Renal cortex interstitium (tissue), 11 donors: Measurements from ENCODE around the gene ARHGAP22. TPM values are rescaled to one million over a fixed set of nuclear protein-coding genes. Genes with fewer than 3 reads are reported as not detected.

ENCODE experiments used
- DNase-seq, 11 donors: peaks; one replicate each; pipeline ENCODE4 v3.0.0-alpha.2; 2013; ENCODE audit warnings: low read depth in 9 of 11, low spot score in 4 of 11; ENCODE audit errors: extremely low read depth in 1 of 11
- polyA plus RNA-seq, 3 donors: library from polyadenylated mRNA; unstranded; fragments of 120-200 nt; gene quantifications; one replicate each; pipeline ENCODE4 v1.2.1, GENCODE V29; 2013; ENCODE audit not compliant: insufficient read length in 3 of 3

Gene ARHGAP22
- polyA plus RNA-seq, 3 donors, result 1.2 to 1.8 (median 1.3) TPM

GRCh38 chr10:48523820-48524758 is 80.8 kb downstream of the ARHGAP22 start:
- peak in 2 of 11 donors; percentile 8 to 26 for DNase-seq

GRCh38 chr10:48523212-48523819 is 81.6 kb downstream of the ARHGAP22 start:
- peak in 9 of 11 donors; percentile 24 to 64 (median 51) for DNase-seq

GRCh38 chr10:48522011-48522765 is 82.7 kb downstream of the ARHGAP22 start:
- DNase-seq, result no peak

GRCh38 chr10:48520594-48520993 is 84.3 kb downstream of the ARHGAP22 start:
- no peak for DNase-seq

GRCh38 chr10:48520184-48520506 is 84.7 kb downstream of the ARHGAP22 start:
- DNase-seq, result no peak

- DNase-seq, result no peak
These were observed 85.2 kb downstream of the ARHGAP22 start for GRCh38 chr10:48519481-48520183.

GRCh38 chr10:48518986-48519385 is 85.9 kb downstream of the ARHGAP22 start:
- DNase-seq, result no peak

- DNase-seq, result no peak
These were observed 86.7 kb downstream of the ARHGAP22 start for GRCh38 chr10:48517911-48518811.

GRCh38 chr10:48517482-48517881 is 87.4 kb downstream of the ARHGAP22 start:
- DNase-seq, result no peak

- DNase-seq, result no peak
These were observed 88.0 kb downstream of the ARHGAP22 start for GRCh38 chr10:48516911-48517310.

GRCh38 chr10:48514916-48515315 is 90.0 kb downstream of the ARHGAP22 start:
- DNase-seq, result no peak

GRCh38 chr10:48514255-48514654 is 90.6 kb downstream of the ARHGAP22 start:
- no peak for DNase-seq

- no peak for DNase-seq
These were observed 92.0 kb downstream of the ARHGAP22 start for GRCh38 chr10:48512861-48513260.

- DNase-seq, result no peak
These were observed 93.0 kb downstream of the ARHGAP22 start for GRCh38 chr10:48511875-48512231.

- no peak for DNase-seq
These were observed 93.6 kb downstream of the ARHGAP22 start for GRCh38 chr10:48511066-48511874.

- no peak for DNase-seq
These were observed 94.7 kb downstream of the ARHGAP22 start for GRCh38 chr10:48509974-48510692.
